H54 (cell line): ENCODE data around the gene CASP10.

ENCODE experiments used
- DNase-seq: peaks from one replicate; pipeline ENCODE4 v3.0.0; 2011; ENCODE audit warnings: low spot score, mixed read lengths; ENCODE audit not compliant: insufficient read length
- FAIRE-seq: peaks from 3 replicates; lab custom pipeline; 2011; peaks lifted over from hg19 to GRCh38; lab: Jason Lieb, UNC
- POLR2A ChIP-seq: IDR thresholded peaks from 2 replicates; pipeline ENCODE4 v1.6.1; 2011; ENCODE audit warnings: low read depth, mild to moderate bottlenecking, low read length

Gene CASP10

DNA sequence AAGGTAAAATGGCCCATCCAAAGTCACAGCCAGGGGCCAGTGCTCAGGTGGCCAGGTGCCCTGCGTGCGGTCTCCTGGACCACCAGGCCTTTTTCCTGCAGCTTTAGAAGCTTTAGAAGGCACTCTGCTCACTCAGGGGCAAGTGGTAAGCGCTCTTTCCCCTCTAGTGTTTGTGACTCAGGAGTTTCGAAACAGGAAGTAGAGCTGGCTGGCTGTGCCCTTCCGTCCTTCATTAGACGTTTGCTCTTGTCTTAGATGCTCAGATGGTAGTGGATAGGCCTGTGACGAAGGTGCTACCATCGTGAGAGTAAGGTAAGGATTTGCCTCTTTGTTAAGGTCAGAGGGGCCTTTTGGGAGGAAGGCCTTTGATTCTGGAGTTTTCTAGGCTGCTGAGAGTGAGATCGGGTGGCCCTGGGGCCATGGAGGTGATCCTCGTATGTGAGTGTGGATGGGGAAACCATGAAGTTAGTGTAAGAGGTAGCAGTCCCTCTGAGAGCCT is 77.4 kb downstream of the CASP10 start, which contains the start of gene CASP8:
CASP8 (plus strand) TSS at position 235 of the 499 bp plus-strand sequence. CDS start 5,951 bp downstream, outside the sequence.
- no peak for DNase-seq
- no peak for TF ChIP-seq POLR2A
- no peak for FAIRE-seq

DNA sequence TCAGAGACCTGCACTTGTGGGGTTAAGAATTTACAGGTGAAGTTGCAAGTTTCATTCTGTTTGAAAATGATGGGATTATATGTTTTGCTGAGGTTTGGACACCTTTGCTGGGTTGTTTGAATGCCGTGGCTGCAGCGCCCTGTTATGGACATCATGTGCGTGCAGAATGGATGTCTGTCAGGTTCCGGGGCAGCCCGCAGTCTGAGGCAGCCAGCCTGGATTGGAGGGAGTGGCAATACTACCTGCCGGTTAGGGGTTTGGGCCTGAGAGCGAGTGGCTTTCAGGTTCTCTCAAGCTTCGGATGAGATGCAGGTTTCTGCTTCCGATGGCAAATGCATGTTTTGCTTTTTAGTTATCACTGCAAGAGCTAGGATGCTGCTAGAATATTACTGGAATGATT is 78.5 kb downstream of the CASP10 start:
- TF ChIP-seq POLR2A = no peak
- FAIRE-seq = no peak
- DNase-seq = no peak

DNA sequence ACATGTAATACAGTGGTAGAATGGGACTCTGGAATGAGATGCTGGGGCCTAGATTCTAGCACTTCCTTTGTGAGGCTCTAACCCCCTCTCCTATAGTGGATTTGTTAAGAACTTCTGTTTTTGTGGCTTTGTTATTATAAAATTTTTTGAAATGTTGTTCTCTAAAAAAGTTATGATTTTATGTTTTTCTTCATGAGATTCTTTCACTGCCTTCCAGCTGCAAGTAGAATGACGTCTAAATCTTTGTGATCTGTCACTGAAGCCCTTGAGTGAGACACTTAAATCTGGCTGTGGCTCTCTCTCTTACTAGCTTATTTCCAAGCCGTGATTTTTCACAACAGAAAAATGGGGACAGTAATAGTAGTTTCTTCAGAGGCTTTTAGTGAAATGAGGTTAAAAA is 79.0 kb downstream of the CASP10 start:
- DNase-seq (no peak), FAIRE-seq (no peak)
- no peak for TF ChIP-seq POLR2A

DNA sequence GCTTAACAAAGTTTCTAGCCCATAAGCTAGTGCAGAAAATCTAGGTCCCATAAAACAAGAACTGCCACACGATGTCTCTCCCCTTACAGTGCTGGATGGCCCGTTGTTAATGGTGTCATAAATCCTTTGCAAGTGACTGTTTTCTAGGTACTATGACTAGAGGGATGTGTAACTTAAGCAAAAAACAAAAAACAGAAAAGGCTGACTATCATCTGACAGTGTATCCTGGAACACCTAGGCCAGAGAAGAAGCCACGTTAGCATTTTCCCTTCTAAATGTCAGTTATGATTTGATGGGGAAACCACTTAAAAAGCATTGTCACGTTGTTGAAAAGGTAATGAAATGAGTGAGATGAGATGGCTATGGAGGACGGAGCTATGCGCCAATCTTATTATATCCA is 79.8 kb downstream of the CASP10 start:
- TF ChIP-seq POLR2A = no peak
- FAIRE-seq (no peak), DNase-seq (no peak)

DNA sequence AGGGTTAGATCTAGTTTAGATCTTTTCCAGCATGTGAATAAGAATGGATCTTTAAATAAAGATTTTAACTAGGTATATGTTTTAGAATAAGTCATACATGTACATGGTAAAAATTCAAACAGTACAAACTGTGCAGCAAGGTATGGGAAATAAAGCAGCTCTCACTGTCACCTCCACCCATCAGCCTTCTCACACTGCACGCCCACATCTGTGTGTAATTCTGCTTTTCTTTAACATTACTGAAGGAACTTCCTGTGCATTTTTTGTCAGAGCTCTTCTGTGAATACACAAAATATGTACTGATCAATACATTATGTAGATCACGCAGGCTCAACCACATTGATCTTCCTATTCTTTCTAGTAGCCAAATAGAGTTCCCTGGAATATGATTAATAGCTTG is 80.8 kb downstream of the CASP10 start:
- no peak for TF ChIP-seq POLR2A
- FAIRE-seq (no peak), DNase-seq (no peak)

DNA sequence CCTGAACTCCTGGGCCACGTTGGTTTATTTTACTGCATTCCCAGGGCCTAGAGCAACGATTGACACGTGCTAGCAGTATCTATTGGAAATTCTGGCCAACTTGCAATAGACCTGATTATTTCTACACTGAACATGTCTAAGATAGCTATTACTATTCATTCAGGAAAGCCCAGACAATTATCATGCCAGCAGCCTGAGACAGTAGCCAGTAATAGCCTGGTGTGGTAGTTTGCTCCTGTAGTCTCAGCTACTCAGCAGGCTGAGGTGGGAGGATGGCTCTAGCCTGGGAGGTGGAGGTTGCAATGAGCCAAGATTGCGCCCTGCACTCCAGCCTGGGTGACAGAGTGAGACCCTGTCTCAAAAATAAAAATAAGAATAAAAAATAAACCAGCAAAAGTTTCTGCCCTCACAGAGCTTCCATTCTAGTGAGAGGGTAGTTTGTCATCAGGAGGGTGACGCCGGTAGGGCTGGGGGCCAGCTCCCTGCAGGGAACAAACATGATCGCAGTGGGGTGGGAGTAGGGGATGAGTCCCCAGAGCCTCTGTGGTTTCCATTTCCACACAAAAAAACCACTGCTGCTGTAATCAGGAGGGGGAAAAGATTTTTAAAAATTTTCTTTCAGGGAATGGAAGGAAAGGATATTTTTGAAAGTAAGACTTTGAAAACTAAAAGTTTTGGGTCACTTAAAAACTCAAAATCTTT is 81.7 kb downstream of the CASP10 start:
- no peak for FAIRE-seq
- DNase-seq = no peak
- TF ChIP-seq POLR2A = no peak

DNA sequence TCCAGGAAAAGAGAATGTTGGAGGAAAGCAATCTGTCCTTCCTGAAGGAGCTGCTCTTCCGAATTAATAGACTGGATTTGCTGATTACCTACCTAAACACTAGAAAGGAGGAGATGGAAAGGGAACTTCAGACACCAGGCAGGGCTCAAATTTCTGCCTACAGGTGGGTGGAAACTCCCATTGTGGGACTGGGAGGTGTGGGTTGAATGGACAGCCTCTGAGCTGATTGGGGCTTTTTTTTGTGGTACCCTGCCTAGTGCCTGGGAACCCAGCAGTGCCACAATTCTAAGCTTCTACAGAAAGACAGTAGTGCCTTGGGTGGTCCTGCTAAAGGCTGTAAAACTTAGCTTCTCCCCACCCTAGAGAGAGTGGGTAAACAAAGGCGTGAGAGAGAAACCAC is 83.7 kb downstream of the CASP10 start:
- TF ChIP-seq POLR2A = no peak
- FAIRE-seq (no peak), DNase-seq (no peak)

DNA sequence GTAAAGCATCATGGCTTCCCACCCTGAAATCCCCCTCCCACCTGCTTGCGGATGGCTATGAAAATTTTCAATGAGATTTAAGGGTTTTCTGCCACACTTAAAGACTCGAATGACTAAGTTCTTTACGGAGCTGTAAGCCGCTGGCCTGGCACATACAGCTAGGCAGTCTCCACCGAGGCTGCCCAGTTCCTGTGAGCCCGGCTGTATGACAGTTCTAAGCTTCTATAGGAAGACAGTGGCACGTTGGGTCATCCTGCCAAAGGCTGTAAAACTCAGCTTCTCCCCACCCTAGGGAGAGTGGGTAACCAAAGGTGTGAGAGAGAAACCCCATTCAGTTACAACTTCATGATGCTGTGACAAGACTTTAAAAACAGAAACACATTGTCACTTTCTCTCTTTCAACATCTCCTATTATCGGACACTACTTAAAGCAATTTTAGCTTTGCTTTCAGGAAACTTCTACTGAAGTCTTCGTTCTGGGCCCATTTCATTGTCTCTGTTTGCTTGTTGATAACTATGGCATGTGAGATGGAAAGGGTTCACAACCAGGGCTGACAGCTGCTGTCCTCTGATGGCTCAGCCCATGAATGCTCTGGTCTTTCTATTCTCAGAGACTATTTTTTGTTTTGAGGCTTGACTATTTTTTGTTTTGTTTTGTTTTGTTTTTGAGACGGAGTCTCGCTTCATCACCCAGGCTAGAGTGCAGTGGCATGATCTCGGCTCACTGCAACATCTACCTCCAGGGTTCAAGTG is 84.5 kb downstream of the CASP10 start:
- DNase-seq (no peak), FAIRE-seq (no peak)
- TF ChIP-seq POLR2A = no peak

DNA sequence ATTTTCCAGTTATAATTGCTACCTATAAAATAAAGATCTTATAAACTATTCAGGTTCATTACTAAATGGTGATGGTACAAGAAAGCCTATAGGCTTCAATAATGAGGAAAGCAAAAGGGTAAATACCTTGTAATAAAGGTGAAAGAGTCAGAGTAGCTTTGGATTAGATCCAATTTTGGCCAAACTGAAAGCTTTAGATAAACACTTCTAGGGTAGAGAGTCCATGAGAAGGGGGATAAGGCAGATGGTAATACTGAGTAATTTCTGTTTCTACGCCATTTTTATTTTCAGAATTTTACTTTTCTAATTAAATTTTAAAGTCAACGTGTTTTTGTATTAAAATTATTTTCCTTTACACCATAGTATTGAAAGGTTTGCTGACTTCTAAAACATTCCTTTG is 86.8 kb downstream of the CASP10 start:
- FAIRE-seq = no peak
- no peak for DNase-seq
- TF ChIP-seq POLR2A = no peak

DNA sequence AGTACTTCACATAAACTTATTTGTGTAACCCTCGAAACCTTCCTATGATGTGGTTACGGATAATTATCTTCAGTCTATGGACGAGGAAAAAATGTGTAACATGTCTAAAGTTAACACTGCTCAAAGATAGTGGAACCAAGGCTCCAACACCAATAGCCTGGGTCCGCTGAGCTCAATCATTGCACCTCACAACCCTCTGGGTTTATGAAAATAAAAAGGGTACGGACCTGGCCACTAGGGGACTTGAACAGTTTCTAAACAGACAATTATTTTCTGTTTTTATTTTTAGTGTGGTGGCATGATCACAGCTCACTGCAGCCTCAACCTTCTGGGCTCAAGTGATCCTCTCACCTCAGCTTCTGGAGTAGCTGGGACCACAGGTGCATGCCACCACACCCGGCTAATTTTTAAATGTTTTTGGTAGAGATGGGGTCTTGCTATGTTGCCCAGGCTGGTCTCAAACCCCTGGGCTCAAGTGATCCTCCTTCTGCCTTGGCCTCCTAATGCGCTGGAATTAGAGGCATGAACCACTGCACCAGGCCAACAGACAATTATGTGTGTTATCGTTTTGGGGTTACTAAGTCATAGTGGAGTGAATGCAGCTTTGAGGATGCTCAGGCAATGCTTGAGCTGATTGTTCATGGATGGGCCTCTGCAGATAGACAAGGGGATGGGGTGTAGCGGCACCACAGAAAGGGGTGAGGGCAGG is 87.5 kb downstream of the CASP10 start:
- FAIRE-seq (no peak), DNase-seq (no peak)
- TF ChIP-seq POLR2A = no peak

DNA sequence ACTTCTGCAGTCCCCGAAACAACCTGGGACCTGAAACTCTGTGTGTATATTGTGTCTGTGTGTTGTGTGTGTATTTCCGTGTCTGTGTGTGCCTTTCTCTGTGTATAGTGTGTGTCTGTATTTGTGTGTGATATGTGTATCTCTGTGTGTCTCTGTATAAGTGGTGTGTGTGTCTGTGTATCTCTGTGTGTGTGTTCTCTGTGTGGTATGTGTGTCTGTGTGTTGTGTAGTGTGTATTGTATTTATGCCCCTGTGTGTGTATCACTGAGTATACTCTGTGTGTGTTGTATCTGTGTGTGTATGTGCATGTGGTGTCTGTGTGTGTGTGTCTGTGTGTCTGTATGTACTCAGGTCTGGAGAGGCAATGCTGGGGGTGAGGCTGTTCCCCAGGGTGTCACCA is 89.0 kb downstream of the CASP10 start:
- DNase-seq (no peak), FAIRE-seq (no peak)

DNA sequence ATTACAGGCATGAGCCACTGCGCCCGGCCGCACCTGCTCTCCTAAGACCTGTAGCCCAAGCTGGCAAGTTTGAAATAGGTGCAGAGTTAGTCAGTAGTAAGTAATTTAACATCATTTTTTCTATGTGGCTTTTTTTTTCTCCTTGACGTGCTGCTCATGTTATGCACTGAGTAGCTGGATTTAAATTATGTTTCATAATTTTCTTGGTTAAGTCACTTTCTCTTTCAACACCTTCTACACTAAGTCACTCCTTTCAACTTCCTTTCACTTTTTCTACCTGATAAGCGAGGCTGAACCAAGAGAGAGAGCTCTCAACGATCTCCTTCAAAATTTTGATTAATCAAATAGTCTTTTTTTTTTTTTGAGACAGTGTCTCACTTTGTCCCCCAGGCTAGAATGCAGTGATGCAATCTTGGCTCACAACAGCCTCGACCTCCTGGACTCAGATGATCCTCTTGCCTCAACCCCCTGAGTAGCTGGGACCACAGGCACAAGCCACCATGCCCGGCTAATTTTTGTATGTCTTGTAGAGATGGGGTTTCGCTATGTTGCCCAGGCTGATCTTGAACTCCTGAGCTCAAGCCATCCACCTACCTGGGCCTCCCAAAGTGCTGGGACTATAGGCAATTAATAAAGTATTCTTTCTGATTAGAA is 90.5 kb downstream of the CASP10 start:
- FAIRE-seq (no peak), DNase-seq (no peak)
- TF ChIP-seq POLR2A = no peak

More for the DNA sequence above, 89.0 kb downstream of the CASP10 start:
- no peak for TF ChIP-seq POLR2A

DNA sequence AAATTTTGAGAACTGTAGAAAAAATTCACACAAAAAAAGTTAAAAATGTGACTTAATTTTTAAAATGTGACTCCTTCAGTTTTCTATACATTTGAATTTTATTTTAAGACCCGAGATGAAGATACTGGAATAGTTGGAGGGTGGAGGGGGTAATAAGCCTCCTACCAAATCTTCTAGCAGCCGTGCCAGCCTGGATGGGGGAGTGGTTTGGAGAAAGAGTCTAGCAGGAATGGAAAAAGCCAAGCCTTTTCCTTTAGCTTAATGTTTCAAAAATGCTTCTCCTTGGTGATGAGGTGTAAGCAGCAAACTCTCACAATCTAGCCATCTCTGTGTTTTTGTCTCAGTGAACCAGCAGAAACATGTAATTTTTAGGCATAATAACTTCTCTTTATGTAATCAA is 92.1 kb downstream of the CASP10 start:
- no peak for TF ChIP-seq POLR2A
- FAIRE-seq = no peak
- no peak for DNase-seq
